ENCODE measurements around the gene RCBTB2.

RCBTB2 gene

DNA sequence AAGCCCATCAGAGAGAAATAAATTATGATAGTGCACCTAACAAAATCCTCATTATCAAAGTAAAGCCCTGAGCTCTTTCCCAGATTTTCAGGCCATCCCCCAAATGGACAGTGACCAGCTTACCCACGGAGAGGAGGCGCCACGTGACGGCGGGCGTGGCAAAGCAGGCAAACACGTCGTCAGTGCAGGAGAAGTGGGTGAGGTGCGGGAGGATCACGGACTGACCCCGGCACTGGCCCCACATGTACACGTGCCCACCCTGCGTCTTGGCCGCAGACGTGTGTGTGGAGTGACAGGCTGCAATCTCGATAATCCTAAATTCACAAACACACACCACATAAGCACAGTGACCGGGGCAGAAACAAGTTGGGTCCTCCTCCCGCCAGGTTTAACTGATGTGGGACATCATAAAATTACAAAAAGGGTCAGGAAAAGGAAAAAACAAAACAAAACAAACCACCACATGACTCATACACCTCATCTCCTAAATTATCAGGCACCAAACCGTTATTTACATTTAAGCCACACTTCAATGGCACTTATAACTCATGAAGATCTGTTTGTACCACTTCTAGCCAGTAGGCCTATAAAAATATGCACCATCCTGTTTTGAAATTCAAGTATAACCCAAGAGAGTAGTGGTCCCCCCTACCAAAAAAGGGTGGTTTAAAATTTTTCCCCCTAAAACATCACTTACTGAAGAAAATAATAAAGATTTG lies 30.1 kb downstream of the RCBTB2 start:
- no peaks in the 10 kb centered on the region for H3K27me3 ChIP-seq (ENCODE audit: control insufficient read depth, insufficient read depth, low read length)
- no peak overlapping the region for H3K9ac ChIP-seq (ENCODE audit: low read depth, low read length)
- no peak overlapping the region for H3K4me2 ChIP-seq (ENCODE audit: low read length)
- peaks cover 51% of the 10 kb centered on the region for H3K4me1 ChIP-seq (ENCODE audit: control insufficient read depth, insufficient read depth, low read length)
- no peaks in the 10 kb centered on the region for H3K9me3 ChIP-seq (replicated peaks; ENCODE audit: low read length)
- no peaks in the 10 kb centered on the region for H3K36me3 ChIP-seq (ENCODE audit: insufficient read depth, low read length)
- H3K4me3 ChIP-seq (ENCODE audit: low read length): no peak overlapping the region

DNA sequence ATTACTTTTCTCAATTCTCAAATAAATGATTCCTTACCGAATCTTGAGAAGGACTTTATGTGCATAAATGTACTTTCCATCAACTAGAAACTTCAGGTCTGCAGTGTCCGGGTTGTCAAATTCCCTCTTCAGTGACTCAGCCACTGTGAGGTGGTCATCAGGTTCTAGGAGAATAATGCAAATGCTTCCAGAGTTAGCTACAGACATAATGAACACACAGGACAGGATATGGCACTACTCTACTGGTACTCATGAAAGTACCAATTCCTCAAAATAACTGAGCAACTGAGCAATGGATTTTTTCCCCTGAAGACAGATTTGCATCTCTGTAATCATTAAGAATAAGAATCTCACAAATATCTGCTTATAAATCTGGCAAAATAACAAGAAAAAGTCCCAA lies 31.2 kb downstream of the RCBTB2 start:
- Histone ChIP-seq H3K4me1 (ENCODE audit: control insufficient read depth, insufficient read depth, low read length) (peaks cover 49% of the 10 kb centered on the region), H3K9me3 (replicated peaks; ENCODE audit: low read length) (no peaks in the 10 kb centered on the region), H3K4me2 (ENCODE audit: low read length) (no peak overlapping the region), H3K36me3 (ENCODE audit: insufficient read depth, low read length) (no peaks in the 10 kb centered on the region), H3K27me3 (ENCODE audit: control insufficient read depth, insufficient read depth, low read length) (no peaks in the 10 kb centered on the region), H3K9ac (ENCODE audit: low read depth, low read length) (no peak overlapping the region), H3K4me3 (ENCODE audit: low read length) (no peak overlapping the region)

DNA sequence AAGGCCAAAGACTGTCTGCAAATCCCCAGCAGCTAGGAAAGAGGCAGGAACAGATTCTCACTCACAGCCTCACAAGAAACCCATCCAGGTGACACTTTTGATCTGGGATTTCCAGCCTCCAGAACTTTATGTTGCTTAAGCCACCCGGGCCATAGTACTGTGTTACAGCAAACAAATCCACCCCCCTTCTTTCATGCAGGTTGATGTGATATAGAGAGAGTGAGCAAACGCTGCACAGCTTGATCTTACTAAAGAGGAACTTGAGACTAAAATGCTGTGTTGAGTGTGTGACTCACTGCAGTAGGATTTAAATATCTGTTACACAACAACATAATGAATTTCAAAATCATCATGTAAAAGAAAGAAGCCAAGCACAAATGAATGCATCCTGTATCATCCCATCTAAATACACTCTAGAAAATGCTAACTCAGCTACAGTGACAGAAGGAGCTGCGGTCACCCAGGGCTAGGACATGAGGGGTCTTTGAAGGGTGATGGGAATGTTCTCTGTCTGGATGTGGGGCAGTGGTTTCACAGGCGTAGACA lies 32.2 kb downstream of the RCBTB2 start:
- Histone ChIP-seq H3K4me2 (ENCODE audit: low read length) (peak overlapping the region; percentile 35), H3K36me3 (ENCODE audit: insufficient read depth, low read length) (no peaks in the 10 kb centered on the region), H3K4me3 (ENCODE audit: low read length) (no peak overlapping the region), H3K9ac (ENCODE audit: low read depth, low read length) (peak overlapping the region; percentile 32), H3K9me3 (replicated peaks; ENCODE audit: low read length) (no peaks in the 10 kb centered on the region), H3K27me3 (ENCODE audit: control insufficient read depth, insufficient read depth, low read length) (no peaks in the 10 kb centered on the region), H3K4me1 (ENCODE audit: control insufficient read depth, insufficient read depth, low read length) (peaks cover 39% of the 10 kb centered on the region)

DNA sequence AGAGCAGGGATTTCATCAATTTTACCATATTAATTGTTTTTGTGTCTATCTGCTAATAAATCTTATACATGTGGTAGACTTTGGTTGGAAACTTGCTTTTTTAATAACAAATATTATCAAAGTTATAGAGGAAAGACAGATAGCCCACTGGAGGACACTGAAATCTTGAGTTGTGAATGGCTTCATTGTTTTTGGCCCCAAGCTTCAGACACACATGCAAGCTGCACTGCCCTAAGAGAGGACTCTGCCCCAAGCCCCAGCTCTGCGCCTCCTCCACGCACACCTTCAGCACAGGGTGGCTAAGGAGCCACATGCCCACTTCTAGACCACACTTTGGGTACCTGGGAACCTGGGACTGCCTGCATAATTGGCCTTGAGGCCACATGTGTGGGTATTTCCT lies 35.2 kb downstream of the RCBTB2 start:
- Histone ChIP-seq H3K4me1 (ENCODE audit: control insufficient read depth, insufficient read depth, low read length) (peaks cover 48% of the 10 kb centered on the region), H3K27me3 (ENCODE audit: control insufficient read depth, insufficient read depth, low read length) (no peaks in the 10 kb centered on the region), H3K4me3 (ENCODE audit: low read length) (no peak overlapping the region), H3K36me3 (ENCODE audit: insufficient read depth, low read length) (no peaks in the 10 kb centered on the region), H3K9me3 (replicated peaks; ENCODE audit: low read length) (no peaks in the 10 kb centered on the region), H3K9ac (ENCODE audit: low read depth, low read length) (no peak overlapping the region), H3K4me2 (ENCODE audit: low read length) (no peak overlapping the region)

DNA sequence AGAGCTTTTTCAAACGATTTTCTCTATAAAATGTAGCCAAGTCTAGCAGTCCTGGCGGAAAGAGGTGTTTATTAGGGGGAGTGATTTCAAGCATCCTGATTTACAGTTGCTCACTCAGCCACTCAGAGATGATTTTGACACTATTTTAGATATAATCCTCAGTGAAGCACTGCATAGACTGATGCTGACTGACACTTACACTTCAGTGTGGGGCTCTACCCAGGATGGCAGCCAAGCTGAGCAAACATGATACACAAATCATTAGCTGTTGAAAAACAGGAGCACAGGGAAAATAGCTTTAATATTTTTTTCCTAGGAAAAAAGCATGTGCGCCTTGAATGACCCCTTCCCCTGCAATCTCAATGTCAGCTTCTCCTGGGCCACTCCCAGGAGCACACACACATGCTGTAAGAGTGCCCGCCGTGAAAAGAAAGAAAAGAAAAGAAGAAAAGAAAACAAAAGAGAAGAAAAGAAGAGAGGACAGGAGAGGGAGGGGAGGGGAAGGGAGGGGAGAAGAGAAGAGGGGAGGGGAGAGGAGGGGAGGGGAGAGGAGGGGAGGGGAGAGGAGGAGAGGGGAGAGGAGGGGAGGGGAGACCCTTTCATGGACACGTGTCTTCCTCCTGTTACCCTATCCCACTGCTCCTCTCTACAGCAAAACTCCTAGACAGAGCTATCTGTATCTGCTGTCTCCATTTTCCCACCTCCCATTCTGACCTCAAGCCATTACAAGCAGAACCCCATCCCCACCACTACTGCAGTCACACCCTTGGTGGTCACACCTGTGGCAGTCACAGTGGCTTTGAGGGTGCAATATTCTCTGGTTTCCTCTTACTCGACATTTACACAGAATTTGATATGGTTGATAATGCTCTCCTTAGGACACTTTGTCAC lies 36.4 kb downstream of the RCBTB2 start:
- no peak overlapping the region for H3K4me3 ChIP-seq (ENCODE audit: low read length)
- no peaks in the 10 kb centered on the region for H3K9me3 ChIP-seq (replicated peaks; ENCODE audit: low read length)
- no peak overlapping the region for H3K9ac ChIP-seq (ENCODE audit: low read depth, low read length)
- no peaks in the 10 kb centered on the region for H3K36me3 ChIP-seq (ENCODE audit: insufficient read depth, low read length)
- no peaks in the 10 kb centered on the region for H3K27me3 ChIP-seq (ENCODE audit: control insufficient read depth, insufficient read depth, low read length)
- peaks cover 52% of the 10 kb centered on the region for H3K4me1 ChIP-seq (ENCODE audit: control insufficient read depth, insufficient read depth, low read length)
- no peak overlapping the region for H3K4me2 ChIP-seq (ENCODE audit: low read length)

DNA sequence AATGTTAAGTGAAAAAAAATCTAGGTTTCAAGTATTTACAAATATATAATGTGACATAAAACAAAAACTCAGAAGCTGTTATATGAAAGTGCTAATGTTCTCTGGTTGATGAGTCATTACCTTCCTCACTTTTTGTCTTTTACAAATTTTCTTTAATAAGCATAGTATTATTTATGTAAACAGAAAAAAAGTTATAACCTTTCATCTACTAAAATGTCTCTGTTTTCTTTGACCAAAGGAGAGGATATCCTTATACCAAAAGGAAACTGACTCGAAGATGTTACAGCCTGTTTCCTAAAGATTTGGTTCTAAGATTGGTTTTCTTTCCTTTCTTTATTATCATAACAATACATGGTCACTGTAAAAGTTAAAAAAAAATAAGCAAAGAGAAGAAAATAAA lies 38.0 kb downstream of the RCBTB2 start:
- no peak overlapping the region for H3K4me3 ChIP-seq (ENCODE audit: low read length)
- H3K9me3 ChIP-seq (replicated peaks; ENCODE audit: low read length): no peaks in the 10 kb centered on the region
- no peak overlapping the region for H3K9ac ChIP-seq (ENCODE audit: low read depth, low read length)
- H3K36me3 ChIP-seq (ENCODE audit: insufficient read depth, low read length): no peaks in the 10 kb centered on the region
- no peak overlapping the region for H3K4me2 ChIP-seq (ENCODE audit: low read length)
- H3K27me3 ChIP-seq (ENCODE audit: control insufficient read depth, insufficient read depth, low read length): no peaks in the 10 kb centered on the region
- peaks cover 51% of the 10 kb centered on the region for H3K4me1 ChIP-seq (ENCODE audit: control insufficient read depth, insufficient read depth, low read length)

DNA sequence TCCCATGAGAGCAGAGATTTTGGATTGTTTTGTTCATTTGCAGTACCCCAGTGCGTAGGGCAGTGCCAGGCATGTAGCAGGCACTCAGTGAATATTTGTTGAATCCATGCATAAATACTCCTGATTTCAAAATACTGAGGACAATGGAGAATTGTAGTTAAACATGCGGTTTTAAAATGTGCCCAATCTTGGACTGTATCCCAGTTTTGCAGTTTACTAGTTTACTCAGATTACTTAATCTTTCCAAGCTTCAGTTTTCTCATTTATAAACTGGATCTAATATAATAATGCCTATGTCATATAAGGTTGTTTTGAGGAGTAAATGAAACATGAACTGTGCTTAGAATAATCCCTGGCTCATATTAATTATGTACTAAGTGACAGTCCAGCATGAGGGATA lies 39.0 kb downstream of the RCBTB2 start:
- H3K27me3 ChIP-seq (ENCODE audit: control insufficient read depth, insufficient read depth, low read length): no peaks in the 10 kb centered on the region
- peaks cover 41% of the 10 kb centered on the region for H3K4me1 ChIP-seq (ENCODE audit: control insufficient read depth, insufficient read depth, low read length)
- H3K9ac ChIP-seq (ENCODE audit: low read depth, low read length): no peak overlapping the region
- no peak overlapping the region for H3K4me3 ChIP-seq (ENCODE audit: low read length)
- H3K4me2 ChIP-seq (ENCODE audit: low read length): peak overlapping the region; percentile 8
- H3K36me3 ChIP-seq (ENCODE audit: insufficient read depth, low read length): no peaks in the 10 kb centered on the region
- H3K9me3 ChIP-seq (replicated peaks; ENCODE audit: low read length): no peaks in the 10 kb centered on the region

DNA sequence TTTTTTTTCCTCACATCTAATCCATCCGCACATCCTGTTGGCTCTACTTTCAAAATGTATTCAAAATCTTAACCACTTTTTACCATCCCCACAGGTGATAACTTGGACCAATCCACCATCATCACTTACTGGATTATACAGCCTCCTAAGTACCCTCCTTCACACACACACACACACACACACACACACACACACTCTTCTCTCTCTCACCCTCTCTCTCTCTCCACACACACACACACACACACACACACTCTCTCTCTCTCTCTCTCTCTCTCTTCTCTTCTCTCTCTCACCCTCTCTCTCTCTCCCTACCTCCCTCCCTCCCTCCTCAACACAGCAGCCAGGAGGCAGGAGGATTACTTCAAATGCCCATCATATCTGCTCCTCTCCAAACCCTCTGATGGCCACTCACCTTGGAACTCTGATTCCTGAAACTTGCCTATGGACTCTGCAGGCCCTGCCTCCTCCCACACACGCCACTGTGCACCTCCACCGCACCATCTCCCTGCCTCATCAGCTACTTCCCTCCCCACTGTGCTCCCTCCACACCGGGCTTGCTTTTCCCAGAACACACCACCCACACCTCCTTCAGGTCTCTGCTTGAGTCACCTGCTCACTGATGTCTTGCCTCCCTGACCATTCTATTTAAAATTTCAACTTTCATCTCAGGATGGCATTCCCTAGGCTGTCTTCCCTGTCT lies 39.7 kb downstream of the RCBTB2 start:
- Histone ChIP-seq H3K4me2 (ENCODE audit: low read length) (peak overlapping the region; percentile 72), H3K9ac (ENCODE audit: low read depth, low read length) (peak overlapping the region; percentile 32), H3K4me3 (ENCODE audit: low read length) (no peak overlapping the region), H3K9me3 (replicated peaks; ENCODE audit: low read length) (no peaks in the 10 kb centered on the region), H3K36me3 (ENCODE audit: insufficient read depth, low read length) (no peaks in the 10 kb centered on the region), H3K27me3 (ENCODE audit: control insufficient read depth, insufficient read depth, low read length) (no peaks in the 10 kb centered on the region), H3K4me1 (ENCODE audit: control insufficient read depth, insufficient read depth, low read length) (peaks cover 38% of the 10 kb centered on the region)

DNA sequence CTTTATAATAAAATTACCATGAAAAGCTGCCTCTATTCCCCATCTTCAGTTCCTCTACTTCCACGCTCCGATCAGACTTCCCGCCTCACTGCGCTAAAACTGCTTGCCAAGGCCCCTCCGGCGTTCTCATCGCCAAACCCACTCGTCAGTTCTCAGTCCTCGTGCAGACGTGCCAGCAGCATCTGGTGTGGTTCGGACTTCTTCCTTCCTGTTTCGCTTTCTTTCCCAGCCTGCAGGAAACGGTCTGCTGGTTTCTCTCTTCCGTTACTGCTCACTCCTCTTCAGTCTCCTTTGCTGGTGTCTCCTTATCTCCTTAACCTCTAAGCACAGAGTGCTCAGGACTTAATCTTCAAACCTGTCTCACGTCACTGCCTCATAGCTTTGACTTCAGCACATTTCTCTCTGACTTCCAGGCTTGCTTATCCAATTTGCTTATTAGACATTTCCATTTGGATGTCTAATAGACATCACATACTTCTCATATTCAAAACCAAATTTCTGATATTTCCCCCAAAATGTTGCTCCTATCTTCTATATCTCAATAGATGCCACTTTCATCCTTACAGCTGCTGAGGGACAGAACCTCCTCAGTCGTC lies 40.3 kb downstream of the RCBTB2 start:
- Histone ChIP-seq H3K36me3 (ENCODE audit: insufficient read depth, low read length) (no peaks in the 10 kb centered on the region), H3K9ac (ENCODE audit: low read depth, low read length) (peak overlapping the region; percentile 32), H3K4me1 (ENCODE audit: control insufficient read depth, insufficient read depth, low read length) (peaks cover 38% of the 10 kb centered on the region), H3K4me2 (ENCODE audit: low read length) (peak overlapping the region; percentile 72), H3K4me3 (ENCODE audit: low read length) (peak overlapping the region; percentile 48), H3K27me3 (ENCODE audit: control insufficient read depth, insufficient read depth, low read length) (no peaks in the 10 kb centered on the region), H3K9me3 (replicated peaks; ENCODE audit: low read length) (no peaks in the 10 kb centered on the region)

DNA sequence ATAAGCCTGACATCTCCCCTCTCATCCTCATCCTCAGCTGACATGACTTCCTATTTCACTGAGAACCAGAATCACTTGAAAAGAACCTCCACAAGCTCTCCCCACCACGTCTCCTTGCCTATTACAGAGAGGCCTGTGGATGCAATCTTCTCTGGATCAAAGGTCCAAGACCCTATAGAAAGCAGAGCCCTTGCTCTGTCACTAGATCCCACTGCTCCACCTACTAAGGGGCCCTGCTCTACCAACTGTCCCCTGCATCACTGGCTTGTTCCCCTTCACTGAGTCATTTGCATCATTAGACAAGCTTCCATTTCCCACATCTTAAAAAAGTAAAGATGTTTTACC lies 40.8 kb downstream of the RCBTB2 start:
- Histone ChIP-seq H3K4me1 (ENCODE audit: control insufficient read depth, insufficient read depth, low read length) (peaks cover 38% of the 10 kb centered on the region), H3K27me3 (ENCODE audit: control insufficient read depth, insufficient read depth, low read length) (no peaks in the 10 kb centered on the region), H3K9me3 (replicated peaks; ENCODE audit: low read length) (no peaks in the 10 kb centered on the region), H3K4me2 (ENCODE audit: low read length) (peak overlapping the region; percentile 72), H3K36me3 (ENCODE audit: insufficient read depth, low read length) (no peaks in the 10 kb centered on the region), H3K4me3 (ENCODE audit: low read length) (peak overlapping the region; percentile 48), H3K9ac (ENCODE audit: low read depth, low read length) (peak overlapping the region; percentile 32)

Data from skeletal muscle satellite cell (primary cell).